PC-9 (cell line): Measurements from ENCODE around the gene GNAL. TPM values are rescaled to one million over a fixed set of nuclear protein-coding genes. Genes with fewer than 3 reads are reported as not detected.

Source experiments
- BruUV-seq: library from RNA; stranded (reverse); fragments of 400-500 nt; replicated peaks from 2 replicates; lab custom pipeline; 2021; lab: Mats Ljungman, UMichigan
- CTCF ChIA-PET: fragments of 300-600 bp; sonication (Branson Sonifier 250); formaldehyde crosslinking; loops from one replicate; lab custom pipeline; 2022; ENCODE audit warnings: antibody characterized with exemption; lab: Charles Lee
- POLR2A ChIA-PET: fragments of 300-600 bp; sonication (Branson Sonifier 250); formaldehyde crosslinking; loops from one replicate; lab custom pipeline; 2022; ENCODE audit warnings: antibody characterized with exemption; ENCODE audit not compliant: unreplicated experiment; lab: Charles Lee
- DNase-seq, 2 experiments: peaks; one replicate each; pipeline versions ENCODE4 v3.0.0 to v3.0.0-alpha.2; 2015 to 2022; ENCODE audit warnings: mixed read lengths in 1 of 2
- H2AFZ ChIP-seq: fragments of 200-600 bp; sonication (generic); 2 replicates; pipeline ENCODE4 v1.8.1; 2017; ENCODE audit warnings: antibody characterized with exemption
- H3F3A ChIP-seq: fragments of 200-600 bp; sonication (generic); 2 replicates; pipeline ENCODE4 v1.8.1; 2017; ENCODE audit warnings: antibody characterized with exemption, mild to moderate bottlenecking, low read depth; ENCODE audit not compliant: insufficient read depth
- H3K27ac ChIP-seq: fragments of 200-600 bp; sonication (generic); 2 replicates; pipeline ENCODE4 v1.6.1; 2016; ENCODE audit warnings: mixed run types
- H3K27me3 ChIP-seq: fragments of 200-600 bp; sonication (generic); 2 replicates; pipeline ENCODE4 v1.6.1; 2016; ENCODE audit warnings: low read depth, mixed run types; ENCODE audit not compliant: insufficient read depth
- H3K36me3 ChIP-seq: fragments of 200-600 bp; sonication (generic); 2 replicates; pipeline ENCODE4 v1.6.1; 2016; ENCODE audit warnings: low read depth, mixed run types
- H3K4me1 ChIP-seq: fragments of 200-600 bp; sonication (generic); replicated peaks from 2 replicates; pipeline ENCODE4 v1.6.1; 2016; ENCODE audit warnings: mixed run types; ENCODE audit not compliant: insufficient read depth
- H3K4me2 ChIP-seq: fragments of 200-600 bp; sonication (generic); 2 replicates; pipeline ENCODE4 v1.6.1; 2017; ENCODE audit warnings: mixed run types
- H3K4me3 ChIP-seq: fragments of 200-600 bp; sonication (generic); 2 replicates; pipeline ENCODE4 v1.6.1; 2016; ENCODE audit warnings: mixed run types
- H3K79me2 ChIP-seq: fragments of 200-600 bp; sonication (generic); 2 replicates; pipeline ENCODE4 v1.6.1; 2017; ENCODE audit warnings: low read depth, mixed run types
- H3K9me2 ChIP-seq: fragments of 200-600 bp; sonication (generic); 2 replicates; pipeline ENCODE4 v1.8.1; 2017; ENCODE audit warnings: mild to moderate bottlenecking; ENCODE audit not compliant: insufficient read depth
- H3K9me3 ChIP-seq: fragments of 200-600 bp; sonication (generic); 2 replicates; pipeline ENCODE4 v1.8.1; 2016; ENCODE audit warnings: low read depth; ENCODE audit not compliant: insufficient read depth
- H4K20me1 ChIP-seq: fragments of 200-600 bp; sonication (generic); 2 replicates; pipeline ENCODE4 v1.8.1; 2017; ENCODE audit not compliant: insufficient read depth
- EZH2 ChIP-seq: fragments of 200-600 bp; sonication (generic); IDR thresholded peaks from 2 replicates; pipeline ENCODE4 v1.8.0; 2017; ENCODE audit warnings: antibody characterized with exemption, low read depth
- intact Hi-C: fragments of 100-400 bp; cut with micrococcal nuclease; formaldehyde crosslinking; loops from one replicate; pipeline ENCODE4 v1.10.0; 2022; ENCODE audit not compliant: unreplicated experiment
- total RNA-seq: library from RNA; stranded (reverse); gene quantifications from 2 replicates; pipeline ENCODE4 v1.2.3, GENCODE V29; 2021
- TF ChIP-seq, protein P1 (sequence below): fragments of 200-600 bp; sonication (generic); conservative IDR thresholded peaks from 2 replicates; pipeline ENCODE4 v1.6.1; 2017; ENCODE audit warnings: mixed run types, antibody characterized with exemption, mild to moderate bottlenecking, moderate library complexity

Gene GNAL
- total RNA-seq, 1 experiment from 2014 or later, result 3.3 TPM

GRCh38 chr18:11729556-11729955, 40.5 kb downstream of the GNAL start:
- H2AFZ ChIP-seq, result no peak overlapping the region
- ChIA-PET CTCF (no interaction called here), POLR2A (no interaction called here)
- no peaks in the 10 kb centered on the region for H3F3A ChIP-seq
- H3K9me3 ChIP-seq, result no peaks in the 10 kb centered on the region
- no peak overlapping the region for H3K4me2 ChIP-seq
- intact Hi-C loops, result no loop called here
- H3K4me1 ChIP-seq, result no peaks in the 10 kb centered on the region
- H4K20me1 ChIP-seq, result no peaks in the 10 kb centered on the region
- BruUV-seq, result no TSS peak
- no peak for TF ChIP-seq EZH2
- TF ChIP-seq, protein P1, sequence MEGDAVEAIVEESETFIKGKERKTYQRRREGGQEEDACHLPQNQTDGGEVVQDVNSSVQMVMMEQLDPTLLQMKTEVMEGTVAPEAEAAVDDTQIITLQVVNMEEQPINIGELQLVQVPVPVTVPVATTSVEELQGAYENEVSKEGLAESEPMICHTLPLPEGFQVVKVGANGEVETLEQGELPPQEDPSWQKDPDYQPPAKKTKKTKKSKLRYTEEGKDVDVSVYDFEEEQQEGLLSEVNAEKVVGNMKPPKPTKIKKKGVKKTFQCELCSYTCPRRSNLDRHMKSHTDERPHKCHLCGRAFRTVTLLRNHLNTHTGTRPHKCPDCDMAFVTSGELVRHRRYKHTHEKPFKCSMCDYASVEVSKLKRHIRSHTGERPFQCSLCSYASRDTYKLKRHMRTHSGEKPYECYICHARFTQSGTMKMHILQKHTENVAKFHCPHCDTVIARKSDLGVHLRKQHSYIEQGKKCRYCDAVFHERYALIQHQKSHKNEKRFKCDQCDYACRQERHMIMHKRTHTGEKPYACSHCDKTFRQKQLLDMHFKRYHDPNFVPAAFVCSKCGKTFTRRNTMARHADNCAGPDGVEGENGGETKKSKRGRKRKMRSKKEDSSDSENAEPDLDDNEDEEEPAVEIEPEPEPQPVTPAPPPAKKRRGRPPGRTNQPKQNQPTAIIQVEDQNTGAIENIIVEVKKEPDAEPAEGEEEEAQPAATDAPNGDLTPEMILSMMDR, result no peak
- peaks cover 17% of the 10 kb centered on the region; the same call in 1 of the 2 replicates for H3K27me3 ChIP-seq
- no peak overlapping the region for H3K27ac ChIP-seq
- no peak overlapping the region for H3K4me3 ChIP-seq
- no peak for DNase-seq
- H3K9me2 ChIP-seq, result no peaks in the 10 kb centered on the region
- H3K36me3 ChIP-seq, result no peaks in the 10 kb centered on the region
- H3K79me2 ChIP-seq, result no peaks in the 10 kb centered on the region

DNA sequence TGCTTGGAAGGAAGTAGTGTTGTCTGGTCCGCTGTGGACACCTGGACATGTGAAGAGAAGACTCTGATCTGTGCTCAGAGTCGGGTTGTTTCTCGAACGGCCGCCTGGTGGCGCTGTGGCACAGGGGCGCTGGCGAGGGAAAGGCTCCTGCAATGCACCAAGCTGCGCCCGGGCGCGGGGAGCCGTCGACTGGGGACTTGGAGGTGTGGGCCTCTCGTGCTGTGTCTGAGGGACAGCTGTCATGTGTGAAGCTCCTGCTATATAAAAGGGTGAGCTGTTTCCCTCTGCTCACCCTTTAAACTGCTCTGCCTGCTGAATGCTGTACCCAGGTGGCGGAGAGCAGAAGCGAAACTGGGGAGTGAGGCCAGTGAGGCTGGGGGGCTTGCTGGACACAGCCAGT, 44.0 kb downstream of the GNAL start:
- no TSS peak for BruUV-seq
- peaks cover 17% of the 10 kb centered on the region; the same call in 1 of the 2 replicates for H3K27me3 ChIP-seq
- TF ChIP-seq EZH2, result no peak
- TF ChIP-seq, protein P1, result peak; percentile 92
- no peaks in the 10 kb centered on the region for H3F3A ChIP-seq
- CTCF ChIA-PET, result interaction anchor here (0.6 to 1.9 kb wide), 7 partner anchors 57 to 305 kb away, joined by 3 to 21 read pairs (median 5); no protein-coding TSS in a partner anchor
- H2AFZ ChIP-seq, result no peak overlapping the region
- H3K9me2 ChIP-seq, result no peaks in the 10 kb centered on the region
- H3K27ac ChIP-seq, result no peak overlapping the region
- no peaks in the 10 kb centered on the region for H3K9me3 ChIP-seq
- H3K36me3 ChIP-seq, result no peaks in the 10 kb centered on the region
- H3K4me3 ChIP-seq, result peak overlapping the region; percentile 25; the same call in 1 of the 2 replicates
- H3K79me2 ChIP-seq, result no peaks in the 10 kb centered on the region
- intact Hi-C loops, result loop anchor here (1.0 to 5.0 kb wide), 5 partner anchors 139 to 1206 kb away; partner anchors contain the start of gene NAPG
- DNase-seq, result peak; percentile 51 to 80
- POLR2A ChIA-PET, result interaction anchor here (0.6 kb wide), 1 partner anchor 117 kb away, joined by 6 read pairs; no protein-coding TSS in a partner anchor
- H3K4me1 ChIP-seq, result no peaks in the 10 kb centered on the region
- H3K4me2 ChIP-seq, result peak overlapping the region; percentile 54
- no peaks in the 10 kb centered on the region for H4K20me1 ChIP-seq

DNA sequence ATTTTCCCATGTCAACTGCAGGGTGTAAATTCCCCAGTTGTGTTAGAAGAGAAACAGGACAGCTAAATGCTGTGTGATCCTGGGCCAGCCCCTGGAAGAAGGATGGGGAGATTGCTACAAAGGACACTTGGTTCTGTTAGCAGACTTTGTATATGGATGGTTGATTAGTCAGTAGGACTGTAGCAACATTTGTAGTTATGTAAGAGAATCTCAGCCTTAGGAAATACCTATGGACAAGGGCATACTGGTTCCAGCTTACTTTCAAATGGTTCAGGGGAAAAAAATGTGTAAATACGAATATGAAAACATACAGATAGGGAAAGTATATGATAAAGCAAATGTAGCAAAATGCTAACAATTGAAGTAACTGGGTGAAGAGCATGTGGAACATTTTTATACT, 47.6 kb downstream of the GNAL start:
- no TSS peak for BruUV-seq
- Histone ChIP-seq H3K36me3 (no peaks in the 10 kb centered on the region), H3K9me2 (no peaks in the 10 kb centered on the region), H3K27ac (no peak overlapping the region), H3K9me3 (no peaks in the 10 kb centered on the region), H3K27me3 (peaks cover 15% of the 10 kb centered on the region; the same call in 1 of the 2 replicates), H2AFZ (no peak overlapping the region), H3K4me1 (no peaks in the 10 kb centered on the region), H4K20me1 (no peaks in the 10 kb centered on the region), H3K4me3 (no peak overlapping the region), H3F3A (no peaks in the 10 kb centered on the region), H3K79me2 (no peaks in the 10 kb centered on the region), H3K4me2 (no peak overlapping the region)
- ChIA-PET CTCF (interaction anchor here (0.5 kb wide), 1 partner anchor 80 kb away, joined by 3 read pairs; no protein-coding TSS in a partner anchor), POLR2A (no interaction called here)
- intact Hi-C loops, result no loop called here
- DNase-seq, result no peak
- TF ChIP-seq, protein P1, result no peak
- no peak for TF ChIP-seq EZH2
